ENCODE results near the gene ARHGEF3. TPM values are rescaled to one million over a fixed set of nuclear protein-coding genes. Genes with fewer than 3 reads are reported as not detected.
"Not testable (repeated sequence)": the region's sequence is repeated elsewhere in the genome, so short reads cannot be mapped to it uniquely, and the experiment has no call there.

ARHGEF3 gene
- total RNA-seq, 4 donors from 2014 or later, result 3.1 to 11.6 (median 5.7) TPM

DNA sequence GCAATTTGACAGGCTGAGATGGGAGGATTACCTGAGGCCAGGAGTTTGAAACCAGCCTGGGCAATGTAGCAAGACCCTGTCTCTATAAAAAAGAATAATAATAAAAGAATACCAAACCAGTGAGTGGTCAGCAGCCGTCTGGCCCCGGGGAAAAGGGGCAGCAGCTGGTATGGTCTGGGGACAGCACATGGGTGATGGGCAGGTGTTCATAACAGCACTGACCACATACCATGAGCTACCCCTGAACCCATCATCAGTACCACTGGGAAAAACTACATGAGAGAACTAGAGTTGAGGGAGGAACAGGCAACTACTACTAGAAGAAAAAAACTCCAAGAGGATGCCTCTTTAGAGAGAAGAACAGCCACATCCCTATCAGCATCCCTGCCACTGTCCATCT is 40.7 kb downstream of the ARHGEF3 start:
- Histone ChIP-seq H3K9me3 (no peaks in the 10 kb centered on the region), H3K36me3 (no peaks in the 10 kb centered on the region), H3K27me3 (no peaks in the 10 kb centered on the region), H3K27ac (no peak overlapping the region), H3K4me1 (peaks cover 27 to 30% of the 10 kb centered on the region in 2 donors), H3K4me3 (no peak overlapping the region)
- ATAC-seq, result no peak
- in situ Hi-C loops (cut with MboI; ENCODE audit: low sequenced_read_pairs in 4 of 4), result no loop called here
- no peak for DNase-seq
- TF ChIP-seq, protein P1, sequence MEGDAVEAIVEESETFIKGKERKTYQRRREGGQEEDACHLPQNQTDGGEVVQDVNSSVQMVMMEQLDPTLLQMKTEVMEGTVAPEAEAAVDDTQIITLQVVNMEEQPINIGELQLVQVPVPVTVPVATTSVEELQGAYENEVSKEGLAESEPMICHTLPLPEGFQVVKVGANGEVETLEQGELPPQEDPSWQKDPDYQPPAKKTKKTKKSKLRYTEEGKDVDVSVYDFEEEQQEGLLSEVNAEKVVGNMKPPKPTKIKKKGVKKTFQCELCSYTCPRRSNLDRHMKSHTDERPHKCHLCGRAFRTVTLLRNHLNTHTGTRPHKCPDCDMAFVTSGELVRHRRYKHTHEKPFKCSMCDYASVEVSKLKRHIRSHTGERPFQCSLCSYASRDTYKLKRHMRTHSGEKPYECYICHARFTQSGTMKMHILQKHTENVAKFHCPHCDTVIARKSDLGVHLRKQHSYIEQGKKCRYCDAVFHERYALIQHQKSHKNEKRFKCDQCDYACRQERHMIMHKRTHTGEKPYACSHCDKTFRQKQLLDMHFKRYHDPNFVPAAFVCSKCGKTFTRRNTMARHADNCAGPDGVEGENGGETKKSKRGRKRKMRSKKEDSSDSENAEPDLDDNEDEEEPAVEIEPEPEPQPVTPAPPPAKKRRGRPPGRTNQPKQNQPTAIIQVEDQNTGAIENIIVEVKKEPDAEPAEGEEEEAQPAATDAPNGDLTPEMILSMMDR (IDR thresholded peaks at IDR 0.05 in 4 of 5, conservative IDR thresholded peaks at IDR 0.05 in 1 of 5), result no peak
- TF ChIP-seq POLR2A (IDR thresholded peaks at IDR 0.05), result no peak
- intact Hi-C loops (cut with DNase I; ENCODE audit: low total_unique reads), result no loop called here

DNA sequence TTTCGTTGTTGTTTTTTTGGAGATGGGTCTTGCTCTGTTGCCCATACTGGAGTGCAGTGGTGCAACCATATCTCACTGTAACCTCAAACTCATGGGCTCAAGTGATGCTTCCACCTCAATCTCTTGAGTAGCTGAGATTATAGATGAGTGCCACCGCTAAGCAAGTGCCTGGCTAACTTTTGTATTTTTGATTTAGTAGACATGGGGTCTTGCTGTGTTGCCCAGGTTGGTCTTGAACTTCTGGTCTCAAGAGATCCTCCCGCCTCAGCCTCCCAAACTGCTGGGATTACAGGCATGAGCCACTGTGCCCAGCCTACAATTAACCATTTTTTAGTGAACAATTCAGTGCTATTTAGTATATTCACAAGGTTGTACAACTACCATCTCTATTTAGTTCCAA is 42.2 kb downstream of the ARHGEF3 start:
- Histone ChIP-seq H3K4me1 (peaks cover 42% of the 10 kb centered on the region in 2 donors), H3K36me3 (no peaks in the 10 kb centered on the region), H3K9me3 (no peaks in the 10 kb centered on the region), H3K27me3 (no peaks in the 10 kb centered on the region), H3K27ac (no peak overlapping the region), H3K4me3 (no peak overlapping the region)
- in situ Hi-C loops (cut with MboI; ENCODE audit: low sequenced_read_pairs in 4 of 4), result loop anchor here in 1 of 4 donors (5.0 kb wide), 1 partner anchor 38 kb away; no protein-coding TSS in a partner anchor
- ATAC-seq, result no peak
- DNase-seq, result no peak
- no peak for TF ChIP-seq POLR2A (IDR thresholded peaks at IDR 0.05)
- TF ChIP-seq, protein P1 (IDR thresholded peaks at IDR 0.05 in 4 of 5, conservative IDR thresholded peaks at IDR 0.05 in 1 of 5), result no peak
- intact Hi-C loops (cut with DNase I; ENCODE audit: low total_unique reads), result no loop called here

DNA sequence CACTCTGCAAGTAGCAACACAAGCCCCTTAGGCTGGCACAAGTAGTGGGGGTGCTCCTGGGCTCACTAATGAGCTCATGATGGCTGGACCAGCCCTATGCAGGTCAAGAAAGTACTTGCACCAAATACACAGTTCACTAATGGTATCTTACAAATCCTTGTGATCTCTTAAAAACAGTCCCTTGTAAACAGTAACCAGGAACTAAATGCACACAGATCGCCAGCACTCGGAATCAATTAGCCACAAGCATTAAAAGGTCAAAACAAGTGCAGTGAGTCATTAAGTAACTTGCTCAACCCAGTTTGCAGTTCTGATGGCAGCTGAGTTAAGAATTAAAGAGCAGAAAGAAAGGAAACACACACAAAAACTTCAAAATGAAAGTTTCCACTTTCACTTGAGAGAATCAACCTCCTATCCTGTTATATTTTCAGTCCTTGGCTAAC is 43.2 kb downstream of the ARHGEF3 start:
- Histone ChIP-seq H3K9me3 (no peaks in the 10 kb centered on the region), H3K27ac (peak overlapping the region; percentile 21 to 53 (median 39)), H3K4me3 (no peak overlapping the region), H3K4me1 (peaks cover 42% of the 10 kb centered on the region in 2 donors), H3K27me3 (no peaks in the 10 kb centered on the region), H3K36me3 (peaks cover 0 to under 1% of the 10 kb centered on the region in 2 donors)
- DNase-seq, result peak in 1 of 2 donors; percentile 27
- intact Hi-C loops (cut with DNase I; ENCODE audit: low total_unique reads) (no loop called here), in situ Hi-C loops (cut with MboI; ENCODE audit: low sequenced_read_pairs in 4 of 4) (loop anchor here in 1 of 4 donors (5.0 kb wide), 1 partner anchor 39 kb away; no protein-coding TSS in a partner anchor)
- ATAC-seq, result peak; percentile 69 to 77
- TF ChIP-seq POLR2A (IDR thresholded peaks at IDR 0.05), result no peak

DNA sequence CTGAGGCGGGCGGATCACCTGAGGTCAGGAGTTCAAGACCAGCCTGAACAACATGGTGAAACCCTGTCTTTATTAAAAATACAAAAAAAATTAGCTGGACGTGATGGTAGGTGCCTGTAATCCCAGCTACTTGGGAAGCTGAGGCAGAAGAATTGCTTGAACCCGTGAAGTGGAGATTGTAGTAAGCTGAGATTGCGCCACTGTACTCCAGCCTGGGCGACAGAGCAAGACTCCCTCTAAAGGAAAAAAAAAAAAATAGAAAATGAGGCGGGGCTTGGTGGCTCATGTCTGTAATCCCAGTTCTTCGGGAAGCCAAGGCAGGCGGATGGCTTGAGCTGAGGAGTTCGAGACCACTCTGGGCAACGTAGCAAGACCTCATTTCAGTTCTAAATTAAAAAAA is 43.7 kb downstream of the ARHGEF3 start:
- DNase-seq; H3K27me3 ChIP-seq; intact Hi-C loops (cut with DNase I; ENCODE audit: low total_unique reads); H3K4me3 ChIP-seq; ATAC-seq; H3K9me3 ChIP-seq; H3K36me3 ChIP-seq: not testable (repeated sequence)
- in situ Hi-C loops (cut with MboI; ENCODE audit: low sequenced_read_pairs in 4 of 4), result loop anchor here in 1 of 4 donors (5.0 kb wide), 1 partner anchor 39 kb away; no protein-coding TSS in a partner anchor
- Histone ChIP-seq H3K27ac (peak overlapping the region; percentile 21 to 53 (median 39)), H3K4me1 (peaks cover 39 to 41% of the 10 kb centered on the region in 2 donors)

DNA sequence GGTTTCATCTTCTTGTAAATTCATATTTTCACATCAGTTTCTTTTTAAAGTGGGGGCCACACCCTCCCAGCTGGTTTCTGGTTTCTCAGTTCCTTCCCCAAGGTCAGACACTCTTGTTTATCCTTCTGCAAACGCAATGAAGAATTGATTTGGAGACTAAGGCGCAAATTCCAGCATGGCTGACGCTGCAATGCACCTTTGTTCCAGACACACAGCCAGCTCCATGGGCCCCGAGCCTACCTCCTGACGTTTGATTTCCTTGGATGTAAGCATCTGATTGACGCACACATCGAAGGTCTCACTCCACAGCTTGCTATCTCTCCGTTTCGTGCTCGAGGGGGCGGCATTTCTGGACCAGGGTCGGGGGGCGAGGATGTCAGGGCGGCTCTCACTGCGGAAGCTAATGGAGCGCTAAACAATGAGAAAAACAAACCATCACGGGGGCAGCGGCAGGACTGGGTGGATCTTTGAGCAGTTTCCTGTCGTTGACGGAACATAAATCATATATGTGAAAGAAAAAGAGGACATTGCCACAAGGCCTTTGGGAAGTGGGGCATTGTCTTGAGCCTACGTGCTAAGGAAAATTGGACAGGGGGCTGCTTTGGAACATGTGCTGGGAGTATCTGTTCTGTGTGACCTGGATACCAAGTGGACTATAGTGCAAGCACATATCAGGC is 46.9 kb downstream of the ARHGEF3 start:
- DNase-seq (no peak), ATAC-seq (no peak)
- no peak for TF ChIP-seq POLR2A (IDR thresholded peaks at IDR 0.05)
- TF ChIP-seq, protein P1 (IDR thresholded peaks at IDR 0.05 in 4 of 5, conservative IDR thresholded peaks at IDR 0.05 in 1 of 5), result no peak
- Histone ChIP-seq H3K27ac (peak overlapping the region; percentile 48 to 59 (median 57)), H3K9me3 (no peaks in the 10 kb centered on the region), H3K4me3 (peak overlapping the region in 1 of 4 donors; percentile 26), H3K27me3 (no peaks in the 10 kb centered on the region), H3K4me1 (peaks cover 30 to 33% of the 10 kb centered on the region in 2 donors), H3K36me3 (peaks cover 0 to 9% of the 10 kb centered on the region in 2 donors)
- intact Hi-C loops (cut with DNase I; ENCODE audit: low total_unique reads), result no loop called here
- in situ Hi-C loops (cut with MboI; ENCODE audit: low sequenced_read_pairs in 4 of 4), result loop anchor here in 1 of 4 donors (5.0 kb wide), 1 partner anchor 42 kb away; no protein-coding TSS in a partner anchor
